ENCODE measurements around the gene SLC6A6. TPM values are rescaled to one million over a fixed set of nuclear protein-coding genes. Genes with fewer than 3 reads are reported as not detected.

The SLC6A6 gene
- total RNA-seq, 1 experiment from 2014 or later = 58.6 TPM

GRCh38 chr3:14520967-14521366, 118.6 kb downstream of the SLC6A6 start:
- no peak for DNase-seq (ENCODE audit: low read depth)

DNA sequence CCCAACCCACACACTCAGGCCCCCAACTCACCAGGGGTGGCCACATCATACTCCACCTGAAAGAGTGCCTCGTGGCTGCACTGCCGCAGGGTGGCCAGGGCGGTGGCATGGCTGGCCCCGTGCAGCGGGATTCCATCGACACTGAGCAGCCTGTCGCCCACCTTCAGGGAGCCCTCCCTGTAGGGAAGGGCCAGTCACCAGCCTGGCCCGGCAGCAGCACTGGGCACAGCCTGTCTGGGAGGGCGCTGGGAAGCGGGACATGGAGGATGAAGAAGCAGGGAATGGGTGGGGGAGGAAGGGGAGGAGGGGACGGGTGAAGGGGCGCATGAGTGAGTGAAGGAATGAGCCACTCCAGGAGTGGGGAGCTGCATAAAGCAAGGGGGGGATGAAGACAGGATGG, 119.2 kb downstream of the SLC6A6 start:
- no peak for DNase-seq (ENCODE audit: low read depth)

GRCh38 chr3:14522129-14522691, 119.8 kb downstream of the SLC6A6 start:
- DNase-seq (ENCODE audit: low read depth) = no peak

GRCh38 chr3:14522768-14523167, 120.4 kb downstream of the SLC6A6 start:
- DNase-seq (ENCODE audit: low read depth) = no peak

- no peak for DNase-seq (ENCODE audit: low read depth)
Measured at GRCh38 chr3:14523792-14524191, 121.4 kb downstream of the SLC6A6 start.

- no peak for DNase-seq (ENCODE audit: low read depth)
Measured at GRCh38 chr3:14524311-14524711, 121.9 kb downstream of the SLC6A6 start.

DNA sequence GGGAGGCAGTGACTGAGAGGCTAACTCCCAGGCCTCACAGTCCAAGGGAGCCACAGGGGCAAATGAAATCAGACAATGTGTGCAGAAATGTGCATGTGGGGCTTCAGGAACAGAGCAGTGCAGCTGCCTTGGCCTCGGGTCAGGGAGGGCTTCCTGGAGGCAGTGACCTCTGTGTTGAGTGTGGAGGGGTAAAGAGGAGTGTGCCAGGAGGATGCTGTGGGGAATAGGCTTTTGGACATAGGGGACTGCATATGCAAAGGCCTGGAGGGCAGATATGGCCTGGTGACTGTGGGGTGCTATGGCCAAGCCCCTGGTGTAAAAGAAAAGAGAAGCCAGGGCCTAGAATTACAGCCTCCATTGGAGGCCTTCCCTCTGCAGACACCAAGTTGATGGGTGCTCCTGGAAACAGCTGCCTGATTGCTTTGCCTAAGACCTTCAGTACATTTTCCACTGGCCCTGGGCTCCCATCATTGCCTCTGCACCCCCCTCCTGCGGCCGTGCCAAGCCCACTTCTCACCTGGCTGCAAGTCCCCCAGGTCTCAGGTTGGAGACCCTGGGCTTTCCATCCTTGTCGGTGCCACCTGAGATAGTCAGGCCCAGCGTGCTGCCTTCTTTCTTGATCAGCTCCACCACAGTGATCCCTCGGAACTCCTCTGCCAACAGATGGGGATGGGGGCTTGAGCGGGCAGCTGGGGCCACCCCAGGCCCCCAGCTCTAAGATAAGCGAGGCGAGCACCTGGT, 122.7 kb downstream of the SLC6A6 start:
- DNase-seq (ENCODE audit: low read depth) = no peak

GRCh38 chr3:14525685-14526631, 123.6 kb downstream of the SLC6A6 start:
- peak; percentile 68 for DNase-seq (ENCODE audit: low read depth)

GRCh38 chr3:14528081-14528480, 125.7 kb downstream of the SLC6A6 start:
- no peak for DNase-seq (ENCODE audit: low read depth)

GRCh38 chr3:14531856-14532395, 129.5 kb downstream of the SLC6A6 start:
- no peak for DNase-seq (ENCODE audit: low read depth)

- DNase-seq (ENCODE audit: low read depth) = no peak
Measured at GRCh38 chr3:14532691-14533456, 130.5 kb downstream of the SLC6A6 start.

DNA sequence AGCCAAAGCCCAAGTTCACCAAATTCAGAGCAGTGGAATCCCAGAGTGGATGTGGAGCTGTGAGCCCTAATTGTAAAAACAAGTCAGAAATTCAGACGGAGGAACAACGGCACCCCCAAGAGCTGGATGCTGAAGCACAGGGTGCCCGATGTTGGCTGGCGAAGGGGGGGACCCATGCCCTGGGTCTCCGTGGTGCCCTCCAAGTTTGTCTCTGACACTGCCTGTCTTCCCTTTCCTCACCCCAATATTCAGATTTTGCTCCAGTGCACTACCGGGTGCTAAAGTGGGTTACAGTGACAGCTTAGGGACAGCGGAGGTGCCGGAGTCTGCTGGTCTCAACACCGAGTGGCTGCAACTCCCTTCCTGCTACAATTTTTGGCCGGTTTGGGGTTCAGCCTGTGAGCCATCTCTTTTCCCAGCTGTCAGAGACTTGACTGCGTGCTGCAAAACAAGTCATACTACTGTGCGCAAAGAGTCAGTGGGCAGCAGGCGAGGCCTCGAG, 131.1 kb downstream of the SLC6A6 start:
- DNase-seq (ENCODE audit: low read depth) = no peak

GRCh38 chr3:14534516-14535191, 132.2 kb downstream of the SLC6A6 start:
- DNase-seq (ENCODE audit: low read depth) = no peak

- DNase-seq (ENCODE audit: low read depth) = no peak
Measured at GRCh38 chr3:14535616-14536015, 133.2 kb downstream of the SLC6A6 start.

DNA sequence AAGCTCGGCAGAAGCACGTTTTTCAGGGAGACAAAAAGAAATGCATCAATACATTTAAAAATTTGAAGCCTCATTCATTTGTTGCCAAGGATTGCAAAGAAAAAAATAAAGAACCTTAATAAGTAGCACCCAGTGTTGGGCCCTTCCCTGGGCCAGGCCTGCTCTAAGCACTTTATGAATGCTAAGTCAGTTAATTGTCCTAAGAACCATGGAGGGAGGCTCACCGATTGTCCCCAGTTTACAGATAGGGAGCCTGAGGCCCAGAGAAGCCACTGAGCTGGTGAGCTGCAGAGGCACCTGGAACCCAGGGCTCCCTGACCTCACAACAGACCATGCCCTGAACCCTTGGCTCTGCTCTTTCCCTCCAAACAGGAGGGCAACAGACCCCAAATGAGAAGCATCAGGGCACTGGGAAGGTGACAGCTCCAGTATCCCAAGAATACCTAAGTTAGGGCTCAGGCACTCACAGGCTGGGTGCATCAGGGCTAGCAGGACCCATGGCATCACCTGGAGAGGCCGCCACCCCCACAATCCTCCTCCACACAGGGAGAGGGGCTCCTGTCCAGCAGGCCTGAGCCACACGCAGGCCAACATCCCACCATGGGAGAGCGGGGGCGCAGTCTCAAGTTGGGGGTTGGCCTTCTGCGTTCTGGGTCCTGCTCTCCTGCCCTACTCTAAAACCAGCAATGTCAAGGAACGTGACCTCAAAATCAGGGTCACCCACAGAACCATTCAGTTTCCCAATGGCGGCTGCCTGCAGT, 133.8 kb downstream of the SLC6A6 start:
- no peak for DNase-seq (ENCODE audit: low read depth)

GRCh38 chr3:14536837-14537589, 134.6 kb downstream of the SLC6A6 start:
- DNase-seq (ENCODE audit: low read depth) = no peak

GRCh38 chr3:14537590-14538450, 135.4 kb downstream of the SLC6A6 start:
- DNase-seq (ENCODE audit: low read depth) = peak; percentile 15

DNA sequence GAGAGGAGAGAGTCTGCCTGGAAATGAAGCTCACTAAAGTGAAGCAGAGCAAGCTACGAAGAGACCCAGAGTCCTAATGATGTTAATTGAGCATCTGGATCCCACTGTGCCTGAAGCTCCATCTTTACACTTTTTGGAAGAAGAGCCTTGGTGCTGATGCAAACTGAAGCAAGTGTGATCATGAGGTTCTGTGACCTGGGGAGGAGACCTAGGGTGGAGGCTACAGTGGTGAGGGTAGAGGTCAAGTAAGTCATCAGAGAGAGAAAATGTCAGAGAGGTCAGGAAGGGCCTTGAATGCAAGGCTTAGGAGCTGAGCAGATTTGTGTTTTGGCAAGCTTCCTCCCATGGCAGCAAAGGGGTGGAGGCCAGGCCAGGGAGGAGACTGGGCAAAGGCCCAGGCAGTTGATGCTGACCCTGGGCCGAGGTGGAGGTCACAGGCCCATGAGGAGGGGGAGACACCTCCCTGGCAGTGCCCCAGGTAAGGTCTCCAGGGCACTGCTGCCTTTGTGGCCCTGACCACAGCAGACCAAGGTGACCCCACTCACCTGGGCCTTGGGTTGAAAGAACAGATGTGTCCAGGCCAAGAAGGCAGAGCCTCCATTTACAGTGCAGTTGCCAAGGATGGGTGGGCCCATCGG, 136.2 kb downstream of the SLC6A6 start:
- DNase-seq (ENCODE audit: low read depth) = no peak
